Keratinocyte (primary cell): ENCODE data around the gene IFIT3. TPM values are rescaled to one million over a fixed set of nuclear protein-coding genes. Genes with fewer than 3 reads are reported as not detected.

Source experiments
- DNase-seq: peaks from one replicate; pipeline ENCODE4 v3.0.0-alpha.2; 2011; ENCODE audit warnings: low read depth, missing footprints, low spot score
- FAIRE-seq: peaks from 2 replicates; lab custom pipeline; 2011; peaks lifted over from hg19 to GRCh38; lab: Jason Lieb, UNC
- H2AFZ ChIP-seq: 2 replicates; pipeline ENCODE4 v1.6.0; 2012; ENCODE audit warnings: low read length, control low read depth, inconsistent platforms; ENCODE audit not compliant: control insufficient read depth
- H3K27ac ChIP-seq: 2 replicates; pipeline ENCODE4 v1.5.1; 2011; ENCODE audit warnings: low read length; ENCODE audit not compliant: control insufficient read depth, insufficient read depth
- H3K27me3 ChIP-seq: 3 replicates; pipeline ENCODE4 v1.6.0; 2011; ENCODE audit warnings: low read length; ENCODE audit not compliant: control insufficient read depth, insufficient read depth; ENCODE audit errors: extremely low read depth
- H3K36me3 ChIP-seq, 2 experiments: 2 replicates in 1 of 2; 3 replicates in 1 of 2; pipeline ENCODE4 v1.5.1; 2011; ENCODE audit warnings: low read length in 2 of 2, mild to moderate bottlenecking in 1 of 2; ENCODE audit not compliant: control insufficient read depth in 2 of 2, insufficient read depth in 2 of 2; ENCODE audit errors: extremely low read depth in 1 of 2
- H3K4me1 ChIP-seq: 3 replicates; pipeline ENCODE4 v1.5.1; 2011; ENCODE audit warnings: low read length; ENCODE audit not compliant: control insufficient read depth, insufficient read depth; ENCODE audit errors: extremely low read depth
- H3K4me2 ChIP-seq: 3 replicates; pipeline ENCODE4 v1.6.0; 2011; ENCODE audit warnings: low read depth, low read length; ENCODE audit not compliant: control insufficient read depth, insufficient read depth; ENCODE audit errors: extremely low read depth
- H3K4me3 ChIP-seq, 3 experiments: fragments of 200-600 bp in 1 of 3; sonication (generic) in 1 of 3; 2 replicates in 2 of 3; 3 replicates in 1 of 3; pipeline ENCODE4 v1.5.1; 2011 to 2016; ENCODE audit warnings: low read length in 3 of 3, mild to moderate bottlenecking in 3 of 3, control low read depth in 2 of 3, inconsistent platforms in 1 of 3, low read depth in 1 of 3, mixed read lengths in 1 of 3, mixed run types in 1 of 3, moderate library complexity in 1 of 3; ENCODE audit not compliant: control insufficient read depth in 2 of 3, insufficient read depth in 2 of 3; ENCODE audit errors: extremely low read depth in 1 of 3
- H3K79me2 ChIP-seq: 2 replicates; pipeline ENCODE4 v1.6.0; 2012; ENCODE audit warnings: low read length; ENCODE audit not compliant: control insufficient read depth, insufficient read depth
- H3K9ac ChIP-seq: 3 replicates; pipeline ENCODE4 v1.6.0; 2011; ENCODE audit warnings: low read length; ENCODE audit not compliant: control insufficient read depth, insufficient read depth; ENCODE audit errors: extremely low read depth
- H3K9me1 ChIP-seq: 3 replicates; pipeline ENCODE4 v1.6.0; 2011; ENCODE audit warnings: low read length; ENCODE audit not compliant: control insufficient read depth, insufficient read depth; ENCODE audit errors: extremely low read depth
- H3K9me3 ChIP-seq: 2 replicates; pipeline ENCODE4 v1.5.1; 2012; ENCODE audit warnings: low read depth, low read length; ENCODE audit not compliant: control insufficient read depth
- H4K20me1 ChIP-seq: 3 replicates; pipeline ENCODE4 v1.6.0; 2011; ENCODE audit warnings: low read length; ENCODE audit not compliant: control insufficient read depth, insufficient read depth; ENCODE audit errors: extremely low read depth
- CTCF ChIP-seq, 3 experiments: IDR thresholded peaks in 1 of 3; conservative IDR thresholded peaks in 1 of 3; optimal IDR thresholded peaks in 1 of 3; 2 replicates in 2 of 3; 3 replicates in 1 of 3; pipeline versions ENCODE3 to v1.5.1; 2011; ENCODE audit warnings: low read length in 3 of 3, mild to moderate bottlenecking in 3 of 3, moderate library complexity in 2 of 3, control low read depth in 1 of 3, inconsistent platforms in 1 of 3; ENCODE audit not compliant: insufficient read depth in 2 of 3; ENCODE audit errors: extremely low read depth in 1 of 3
- EZH2 ChIP-seq: IDR thresholded peaks from one replicate; pipeline ENCODE4 v1.6.1; 2012; ENCODE audit warnings: inconsistent platforms, mild to moderate bottlenecking, low read length, moderate library complexity
- dilution Hi-C: fragments of 300-500 bp; cut with MboI; formaldehyde crosslinking; loops from one replicate; pipeline ENCODE4 v1.7.0; 2020; ENCODE audit warnings: low sequenced_read_pairs; ENCODE audit not compliant: extremely low pct_ligation_motif_present
- polyA plus RNA-seq, 5 experiments: library from polyadenylated mRNA; depleted of rRNA in 3 of 5; stranded (reverse) in 3 of 5; stranded (forward) in 1 of 5; unstranded in 1 of 5; fragments of >200 nt; gene quantifications; 1 replicate in 1 of 5; 2 replicates in 3 of 5; 3 replicates in 1 of 5; pipeline versions ENCODE4 v1.2.1 to v1.2.3, GENCODE V29; 2011 to 2012; ENCODE audit warnings: missing spikeins in 2 of 5, low read depth in 1 of 5, low replicate concordance in 1 of 5

The IFIT3 gene
- polyA plus RNA-seq, 1 donor (not counting 4 experiments of a cell fraction or from before 2014, with no cell fraction given), result 42.6 TPM

GRCh38 chr10:89357975-89358374, 30.2 kb downstream of the IFIT3 start:
- Histone ChIP-seq H3K27ac (no peak overlapping the region), H3K9ac (no peak overlapping the region), H3K27me3 (no peaks in the 10 kb centered on the region), H3K36me3 (no peaks in the 10 kb centered on the region), H3K4me2 (no peak overlapping the region), H4K20me1 (no peaks in the 10 kb centered on the region), H2AFZ (no peak overlapping the region), H3K4me3 (no peak overlapping the region), H3K9me1 (no peaks in the 10 kb centered on the region), H3K4me1 (peaks cover 5% of the 10 kb centered on the region), H3K9me3 (no peaks in the 10 kb centered on the region), H3K79me2 (no peaks in the 10 kb centered on the region)
- dilution Hi-C loops, result no loop called here
- FAIRE-seq (no peak), DNase-seq (no peak)
- TF ChIP-seq CTCF (optimal IDR thresholded peaks at IDR 0.05 in 1 of 3, IDR thresholded peaks at IDR 0.05 in 1 of 3, conservative IDR thresholded peaks at IDR 0.05 in 1 of 3; ENCODE audit: extremely low read depth in 1 of 3, insufficient read depth in 2 of 3, low read length in 3 of 3) (no peak), EZH2 (no peak)

- Histone ChIP-seq H3K36me3 (no peaks in the 10 kb centered on the region), H3K9me1 (no peaks in the 10 kb centered on the region), H3K4me3 (no peak overlapping the region), H3K4me2 (no peak overlapping the region), H2AFZ (no peak overlapping the region), H3K27me3 (no peaks in the 10 kb centered on the region), H3K9me3 (no peaks in the 10 kb centered on the region), H4K20me1 (no peaks in the 10 kb centered on the region), H3K9ac (no peak overlapping the region), H3K4me1 (peaks cover 3% of the 10 kb centered on the region), H3K79me2 (no peaks in the 10 kb centered on the region), H3K27ac (no peak overlapping the region)
- TF ChIP-seq EZH2, result no peak
- no peak for TF ChIP-seq CTCF (optimal IDR thresholded peaks at IDR 0.05 in 1 of 3, IDR thresholded peaks at IDR 0.05 in 1 of 3, conservative IDR thresholded peaks at IDR 0.05 in 1 of 3; ENCODE audit: extremely low read depth in 1 of 3, insufficient read depth in 2 of 3, low read length in 3 of 3)
- FAIRE-seq (no peak), DNase-seq (no peak)
- dilution Hi-C loops, result no loop called here
These were observed 32.4 kb downstream of the IFIT3 start for GRCh38 chr10:89360157-89360556.
